HFF-Myc (cell line): ENCODE data around the gene SKP1.

Experiments
- DNase-seq: peaks from one replicate; pipeline ENCODE4 v3.0.0-alpha.2; 2011; ENCODE audit warnings: low read depth; ENCODE audit errors: extremely low read depth
- H3K4me3 ChIP-seq: replicated peaks from 2 replicates; pipeline ENCODE4 v1.5.1; 2011; ENCODE audit warnings: low read depth, mild to moderate bottlenecking, control low read depth, low read length
- TF ChIP-seq, protein P1 (sequence below): IDR thresholded peaks from 2 replicates; pipeline ENCODE4 v1.5.1; 2012; ENCODE audit warnings: mild to moderate bottlenecking, low read depth, low read length, control low read depth; ENCODE audit errors: missing control alignments

SKP1 gene

GRCh38 chr5:134151723-134152122, 25.0 kb downstream of the SKP1 start:
- TF ChIP-seq, protein P1, sequence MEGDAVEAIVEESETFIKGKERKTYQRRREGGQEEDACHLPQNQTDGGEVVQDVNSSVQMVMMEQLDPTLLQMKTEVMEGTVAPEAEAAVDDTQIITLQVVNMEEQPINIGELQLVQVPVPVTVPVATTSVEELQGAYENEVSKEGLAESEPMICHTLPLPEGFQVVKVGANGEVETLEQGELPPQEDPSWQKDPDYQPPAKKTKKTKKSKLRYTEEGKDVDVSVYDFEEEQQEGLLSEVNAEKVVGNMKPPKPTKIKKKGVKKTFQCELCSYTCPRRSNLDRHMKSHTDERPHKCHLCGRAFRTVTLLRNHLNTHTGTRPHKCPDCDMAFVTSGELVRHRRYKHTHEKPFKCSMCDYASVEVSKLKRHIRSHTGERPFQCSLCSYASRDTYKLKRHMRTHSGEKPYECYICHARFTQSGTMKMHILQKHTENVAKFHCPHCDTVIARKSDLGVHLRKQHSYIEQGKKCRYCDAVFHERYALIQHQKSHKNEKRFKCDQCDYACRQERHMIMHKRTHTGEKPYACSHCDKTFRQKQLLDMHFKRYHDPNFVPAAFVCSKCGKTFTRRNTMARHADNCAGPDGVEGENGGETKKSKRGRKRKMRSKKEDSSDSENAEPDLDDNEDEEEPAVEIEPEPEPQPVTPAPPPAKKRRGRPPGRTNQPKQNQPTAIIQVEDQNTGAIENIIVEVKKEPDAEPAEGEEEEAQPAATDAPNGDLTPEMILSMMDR = no peak
- DNase-seq = no peak

DNA sequence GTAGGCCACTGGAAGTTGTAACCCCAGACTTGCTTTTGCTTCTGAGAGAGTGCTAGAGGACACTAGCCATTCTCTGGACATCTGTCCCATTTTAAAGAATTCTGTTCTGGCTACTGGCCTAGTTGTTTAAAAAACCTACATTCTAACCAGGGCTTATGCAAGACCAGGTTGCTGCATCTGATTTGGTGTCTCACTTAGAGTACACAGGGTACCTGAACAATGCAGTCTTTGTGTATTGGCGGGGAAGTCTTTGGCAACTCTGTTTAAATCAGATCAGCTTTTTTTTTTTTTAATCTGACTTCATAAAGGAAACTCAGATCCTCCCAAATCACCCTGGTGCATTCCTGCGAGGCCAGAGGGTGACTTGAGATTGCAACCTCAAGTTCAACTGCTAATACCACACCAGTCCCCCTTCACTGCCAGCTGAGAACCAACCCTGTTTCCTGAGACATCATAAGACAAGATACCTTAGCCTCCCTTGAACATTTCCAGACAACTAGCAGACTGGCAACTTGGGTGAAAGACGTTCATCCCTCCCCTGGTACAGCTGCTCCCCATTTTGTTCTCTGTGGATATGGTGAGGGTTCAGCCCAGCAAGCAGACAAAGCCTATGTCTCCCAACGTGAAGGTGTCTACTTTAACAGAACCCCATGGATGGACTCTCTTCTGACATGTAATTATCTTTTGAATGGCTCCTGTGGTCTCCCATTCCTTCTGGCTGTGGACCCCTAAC, 27.0 kb downstream of the SKP1 start:
- DNase-seq = no peak
- H3K4me3 ChIP-seq = no peak overlapping the region
- TF ChIP-seq, protein P1 = no peak

More at GRCh38 chr5:134151723-134152122, 25.0 kb downstream of the SKP1 start:
- H3K4me3 ChIP-seq = no peak overlapping the region

DNA sequence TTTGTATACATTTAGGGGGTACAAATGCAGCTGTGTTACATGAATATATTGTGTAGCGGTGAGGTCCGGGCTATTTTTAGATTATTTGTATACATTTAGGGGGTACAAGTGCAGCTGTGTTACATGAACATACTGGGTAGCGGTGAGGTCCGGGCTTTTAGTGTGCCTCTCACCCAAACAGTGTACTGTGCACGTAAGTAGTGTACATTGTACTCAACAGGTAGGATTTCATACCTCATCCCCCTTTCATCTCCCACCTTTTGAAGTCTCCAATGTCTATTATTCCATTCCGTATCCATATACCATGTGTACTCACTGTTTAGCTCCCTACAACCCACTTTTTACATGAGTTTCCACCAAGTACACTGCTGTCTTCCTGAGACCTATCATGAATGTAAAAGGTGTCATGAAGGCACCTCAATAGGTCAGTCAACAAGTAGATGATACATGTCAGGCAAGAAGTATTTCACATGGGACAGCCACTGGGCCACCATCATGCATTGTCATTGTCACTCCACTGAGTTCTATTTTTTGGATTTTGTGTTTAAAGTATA, 27.7 kb downstream of the SKP1 start:
- DNase-seq = no peak
- H3K4me3 ChIP-seq = no peak overlapping the region
- TF ChIP-seq, protein P1 = no peak

DNA sequence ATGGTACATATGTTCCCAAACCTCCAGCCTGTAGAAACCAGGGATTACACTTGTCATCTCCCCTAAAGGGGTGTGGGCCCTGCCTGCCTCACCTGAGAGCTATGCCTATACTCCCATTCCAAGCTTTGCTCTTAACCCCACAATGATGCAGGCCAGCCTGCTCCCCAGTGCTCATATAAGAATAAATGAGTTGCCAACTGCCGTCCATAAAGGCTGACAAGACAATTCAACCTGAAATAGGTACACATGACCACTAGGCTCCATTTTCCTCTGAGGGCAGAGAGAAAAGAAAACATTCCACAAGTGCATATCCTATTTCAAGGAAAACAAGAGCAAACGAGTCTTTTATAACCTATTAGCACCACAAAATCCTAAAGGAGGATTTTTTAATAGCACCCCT, 28.4 kb downstream of the SKP1 start:
- no peak for DNase-seq
- TF ChIP-seq, protein P1 = no peak
- no peak overlapping the region for H3K4me3 ChIP-seq

DNA sequence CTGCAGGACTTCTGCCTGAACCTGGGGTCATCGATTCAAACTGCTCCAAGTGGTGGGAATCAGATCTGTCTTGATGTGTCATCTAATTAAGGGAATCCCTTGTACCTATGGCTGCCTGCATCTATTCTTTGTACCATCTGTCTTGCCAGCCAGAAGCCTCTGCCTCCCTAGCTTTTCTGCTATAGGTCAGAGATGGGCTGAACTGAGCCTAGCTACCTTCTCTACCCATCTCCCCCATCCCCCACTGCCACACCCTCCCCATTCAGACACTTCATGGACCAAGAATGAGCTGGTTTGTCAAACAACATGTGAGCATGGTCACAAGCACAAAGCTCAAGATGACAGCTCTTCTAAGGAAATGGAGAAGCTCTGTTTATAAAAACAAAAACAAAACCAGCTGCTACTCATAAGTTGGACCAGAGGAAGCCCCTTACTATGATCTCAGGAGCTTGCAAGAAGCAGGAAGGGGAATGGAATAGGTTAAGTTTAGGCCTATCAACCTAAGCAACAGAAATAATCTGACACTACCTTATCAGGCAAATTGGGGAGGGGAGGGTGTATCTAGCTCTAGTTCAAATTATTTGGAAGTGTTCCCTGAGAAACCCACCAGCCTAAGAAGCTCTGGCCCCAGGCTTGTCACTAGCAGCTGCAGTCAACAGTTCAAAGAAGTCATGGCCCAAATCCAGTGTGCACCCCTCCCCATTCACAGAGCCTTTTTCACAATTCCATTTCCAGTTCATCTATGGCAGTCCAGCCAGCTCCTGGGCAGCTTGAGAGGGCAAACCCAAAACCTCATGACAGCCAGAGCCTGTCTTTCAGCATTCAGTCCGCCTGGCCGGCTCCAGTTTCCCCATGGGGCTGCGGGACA, 29.9 kb downstream of the SKP1 start:
- H3K4me3 ChIP-seq = no peak overlapping the region
- TF ChIP-seq, protein P1 = no peak
- no peak for DNase-seq

GRCh38 chr5:134145779-134146581, 30.8 kb downstream of the SKP1 start:
- TF ChIP-seq, protein P1 = peak; percentile 90
- peak; percentile 66 for DNase-seq
- no peak overlapping the region for H3K4me3 ChIP-seq
